GM19372 (cell line): ENCODE results near the gene MKRN2OS.

Experiments used
- ATAC-seq: cut with Tn5 transposase; IDR thresholded peaks from one replicate; pipeline ENCODE4 v1.9.1; 2021; ENCODE audit warnings: mild to moderate bottlenecking, low read depth, moderate library complexity; ENCODE audit not compliant: unreplicated experiment

MKRN2OS gene

GRCh38 chr3:12518261-12519028 lies 26.9 kb downstream of the MKRN2OS start:
- no peak for ATAC-seq

DNA sequence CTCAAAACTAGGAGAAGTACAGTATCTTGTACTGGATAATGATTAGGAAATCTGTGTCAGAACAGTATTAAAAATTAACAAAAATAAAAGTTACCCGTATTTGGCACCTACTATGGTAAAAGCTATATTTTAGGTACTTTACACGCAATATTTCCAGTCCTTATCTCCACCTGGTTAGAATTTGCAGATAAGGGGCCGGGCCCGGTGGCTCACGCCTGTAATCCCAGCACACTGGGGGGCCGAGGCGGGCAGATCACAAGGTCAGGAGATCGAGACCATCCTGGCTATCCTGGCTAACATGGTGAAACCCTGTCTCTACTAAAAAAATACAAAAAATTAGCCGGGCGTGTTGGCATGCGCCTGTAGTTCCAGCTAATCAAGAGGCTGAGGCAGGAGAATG lies 28.4 kb downstream of the MKRN2OS start:
- no peak for ATAC-seq

- no peak for ATAC-seq
Observed at GRCh38 chr3:12515631-12516030, 29.7 kb downstream of the MKRN2OS start.

GRCh38 chr3:12513694-12514446 lies 31.4 kb downstream of the MKRN2OS start:
- no peak for ATAC-seq

DNA sequence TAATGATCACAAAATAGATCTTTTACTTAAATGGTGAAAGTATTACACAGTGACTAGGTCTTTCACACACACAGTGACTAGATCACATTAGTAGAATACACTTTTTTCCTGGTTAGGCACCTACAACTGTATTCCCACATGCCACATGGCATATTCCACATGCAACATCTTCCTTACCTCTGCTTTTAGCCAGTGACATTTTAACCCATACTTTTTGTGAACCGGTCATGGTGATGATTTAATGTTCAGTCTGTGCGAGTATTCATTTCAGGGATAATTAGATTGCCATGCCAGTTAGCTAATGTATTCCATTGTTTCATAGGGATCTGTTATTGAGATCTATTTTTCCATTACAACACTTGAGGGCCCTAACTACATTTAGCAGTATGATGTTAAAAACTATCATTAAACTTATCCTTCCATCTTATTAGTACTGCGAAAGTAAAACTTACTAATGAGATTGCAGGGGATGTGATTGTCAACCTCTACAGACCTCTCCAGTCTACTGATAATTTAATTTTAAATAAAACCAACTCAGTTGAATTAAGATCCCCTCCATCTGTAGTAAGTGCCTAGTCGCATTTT lies 32.7 kb downstream of the MKRN2OS start:
- no peak for ATAC-seq

GRCh38 chr3:12509466-12509865 lies 35.8 kb downstream of the MKRN2OS start:
- no peak for ATAC-seq

DNA sequence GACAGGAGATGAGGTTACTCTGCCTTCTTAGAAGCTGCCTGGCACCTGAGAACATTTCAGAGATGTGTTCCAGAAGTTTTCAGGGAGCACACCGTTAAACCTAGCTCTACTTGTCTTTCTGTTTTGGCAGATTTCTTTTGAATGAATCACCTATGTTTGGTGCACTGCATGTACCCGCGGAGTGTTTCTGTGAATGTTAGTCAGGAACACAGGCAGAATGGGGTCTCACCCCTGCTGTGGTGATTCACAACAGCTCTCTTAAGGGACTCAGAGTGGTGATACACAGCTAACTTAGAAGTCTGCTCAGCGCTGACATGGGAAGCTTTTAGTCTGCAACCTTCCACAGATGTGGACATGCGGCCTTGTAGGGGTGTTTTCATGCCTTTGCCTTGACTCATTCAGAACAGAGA lies 37.0 kb downstream of the MKRN2OS start:
- ATAC-seq, result no peak

DNA sequence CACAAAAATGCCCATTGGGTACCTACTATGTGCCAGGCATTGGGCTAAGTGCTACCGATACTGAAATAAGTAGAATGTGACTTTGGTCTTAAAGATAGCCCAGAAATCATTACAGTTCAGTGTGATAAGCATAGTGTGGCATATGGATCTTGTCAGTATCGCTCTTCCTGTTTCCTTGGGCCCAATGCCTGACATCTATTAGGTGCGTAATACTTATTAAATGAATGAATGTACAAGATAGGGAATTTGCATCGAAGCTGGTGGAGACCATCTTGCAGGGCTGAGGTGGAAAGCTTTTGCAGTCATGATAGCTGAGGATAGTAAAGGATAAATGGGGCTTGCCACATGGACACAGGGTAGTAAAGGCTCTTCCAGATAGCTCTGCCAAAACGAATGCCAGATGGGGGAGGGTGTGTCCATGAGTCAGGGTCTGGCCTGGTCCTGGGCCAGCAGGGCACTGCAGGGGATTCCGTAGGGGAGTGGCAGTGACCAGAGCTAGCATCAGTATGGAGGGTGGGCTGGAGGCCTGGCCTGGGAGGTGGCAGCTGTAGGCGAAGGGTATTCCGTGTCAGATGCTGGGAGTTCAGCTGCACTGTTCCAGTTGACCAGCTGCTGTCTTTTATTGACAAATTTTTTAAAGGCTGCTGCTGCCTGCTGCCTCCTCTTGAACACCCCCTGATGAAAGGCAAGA lies 37.6 kb downstream of the MKRN2OS start:
- no peak for ATAC-seq

GRCh38 chr3:12506201-12506709 lies 39.0 kb downstream of the MKRN2OS start:
- ATAC-seq, result no peak

DNA sequence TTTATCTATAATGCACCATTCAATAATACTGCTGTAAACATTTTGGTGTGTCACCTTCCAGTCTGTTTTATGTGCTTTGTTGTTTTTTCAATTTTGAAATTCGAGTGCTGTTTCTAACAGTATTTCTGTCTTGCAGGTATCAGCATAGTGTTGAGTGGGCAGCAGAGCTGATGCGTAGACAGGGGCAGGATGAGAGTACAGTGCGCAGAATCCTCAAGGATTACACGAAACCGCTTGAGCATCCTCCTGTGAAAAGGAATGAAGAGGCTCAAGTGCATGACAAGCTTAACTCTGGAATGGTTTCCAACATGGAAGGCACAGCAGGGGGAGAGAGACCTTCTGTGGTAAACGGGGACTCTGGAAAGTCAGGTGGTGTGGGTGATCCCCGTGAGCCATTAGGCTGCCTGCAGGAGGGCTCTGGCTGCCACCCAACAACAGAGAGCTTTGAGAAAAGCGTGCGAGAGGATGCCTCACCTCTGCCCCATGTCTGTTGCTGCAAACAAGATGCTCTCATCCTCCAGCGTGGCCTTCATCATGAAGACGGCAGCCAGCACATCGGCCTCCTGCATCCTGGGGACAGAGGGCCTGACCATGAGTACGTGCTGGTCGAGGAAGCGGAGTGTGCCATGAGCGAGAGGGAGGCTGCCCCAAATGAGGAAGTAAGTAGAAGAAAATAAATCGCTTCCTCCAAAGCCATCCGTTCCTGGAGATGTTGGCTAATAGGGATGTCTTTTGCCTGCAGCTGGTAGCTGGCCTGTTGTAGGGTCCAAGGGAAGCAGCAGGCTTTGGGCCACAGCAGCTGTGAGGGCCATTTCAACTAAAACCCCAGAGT lies 42.0 kb downstream of the MKRN2OS start:
- no peak for ATAC-seq

GRCh38 chr3:12501360-12502020 lies 43.8 kb downstream of the MKRN2OS start:
- ATAC-seq, result no peak

GRCh38 chr3:12499474-12499873 lies 45.8 kb downstream of the MKRN2OS start:
- no peak for ATAC-seq

DNA sequence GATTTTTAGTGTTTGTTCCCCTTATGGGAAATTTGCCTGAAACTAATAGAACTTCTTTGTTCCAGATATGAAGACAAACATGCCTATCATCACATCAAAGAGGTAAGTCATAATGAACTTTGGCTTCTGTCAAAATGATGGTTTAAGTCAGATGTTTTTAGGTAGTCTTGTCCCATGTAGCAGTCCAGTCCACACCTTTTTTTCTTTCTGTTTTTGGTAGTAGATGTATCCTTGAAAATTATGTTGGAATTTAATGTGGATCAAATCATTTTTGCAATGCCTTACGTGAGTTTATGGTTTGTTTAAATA lies 48.9 kb downstream of the MKRN2OS start:
- no peak for ATAC-seq

DNA sequence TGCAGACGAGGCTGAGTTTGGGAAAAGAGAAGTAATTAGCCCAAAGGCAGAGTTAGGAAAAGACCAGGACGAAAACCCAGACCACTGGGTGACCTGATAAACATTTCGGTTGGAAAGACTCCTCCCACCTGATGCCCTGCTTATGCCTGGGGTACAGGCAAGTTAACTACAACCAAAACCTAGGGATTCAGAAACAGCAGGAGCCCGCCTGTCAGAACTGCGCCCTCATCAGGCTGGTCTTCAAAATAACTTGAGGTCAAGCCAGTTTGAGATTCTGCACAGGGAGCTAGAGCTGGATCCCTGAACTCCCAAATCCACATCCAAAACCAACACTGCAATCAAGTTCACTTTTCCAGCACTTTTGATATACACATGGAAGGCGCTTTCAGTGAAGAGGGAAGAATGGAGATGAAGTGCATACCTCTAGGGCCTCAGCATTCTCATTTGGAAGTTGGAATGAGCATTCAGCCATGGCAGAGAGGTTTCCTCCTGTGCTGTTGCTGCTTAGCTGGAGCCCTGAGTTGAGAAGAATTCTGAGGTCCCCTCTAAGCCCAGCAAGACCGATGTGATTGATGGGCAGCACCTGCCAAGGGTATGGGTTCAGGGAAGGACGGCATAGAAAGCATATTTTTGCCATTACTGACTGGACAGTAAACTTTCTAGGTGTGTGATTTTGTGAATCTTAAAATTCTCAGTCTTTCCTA lies 49.4 kb downstream of the MKRN2OS start:
- ATAC-seq, result no peak

- ATAC-seq, result no peak
Observed at GRCh38 chr3:12490547-12490946, 54.8 kb downstream of the MKRN2OS start.

GRCh38 chr3:12489832-12490231 lies 55.5 kb downstream of the MKRN2OS start:
- ATAC-seq, result no peak
